ENCODE measurements around the gene ITPK1. TPM values are rescaled to one million over a fixed set of nuclear protein-coding genes. Genes with fewer than 3 reads are reported as not detected.

ITPK1 gene
- total and polyA plus RNA-seq, 12 donors = 47.1 to 152 (median 92.7) TPM

DNA sequence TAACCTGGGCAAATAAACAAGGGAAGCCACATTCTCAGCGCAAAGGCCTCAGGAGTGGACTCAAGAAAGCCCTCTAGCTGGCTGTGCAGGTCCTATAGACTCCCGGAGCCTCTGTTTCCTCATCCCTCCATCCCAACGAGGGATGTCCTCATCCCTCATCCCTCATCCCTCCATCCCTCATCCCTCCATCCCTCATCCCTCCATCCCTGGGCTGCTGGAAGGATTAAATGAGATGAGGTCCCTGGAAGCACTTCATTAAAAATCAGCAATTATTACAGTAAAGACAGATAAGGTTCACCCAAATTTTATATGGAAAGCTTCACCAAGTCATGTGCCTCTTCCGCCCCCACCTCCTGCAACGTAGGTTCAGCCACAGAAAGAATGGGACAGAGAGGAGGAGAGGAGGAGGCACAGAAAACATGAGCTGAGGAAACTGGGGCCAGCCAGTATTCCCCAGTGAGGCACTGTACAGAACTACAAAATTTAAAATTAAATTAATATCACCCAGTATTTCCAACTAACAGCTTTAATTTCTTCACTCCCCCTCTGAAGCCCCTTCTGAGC lies 4.8 kb downstream of the ITPK1 start:
- intact Hi-C loops (cut with DNase I) = loop anchor here in 8 of 10 donors (2.0 to 10.0 kb wide), 6 partner anchors 44 to 159 kb away; no protein-coding TSS in a partner anchor
- Histone ChIP-seq H3K27ac (no peak overlapping the region), H3K4me1 (peaks cover 16 to 72% (median 53%) of the 10 kb centered on the region in 9 donors), H3K4me3 (no peak overlapping the region), H3K27me3 (no peaks in the 10 kb centered on the region), H3K36me3 (peaks cover 0 to 6% (median 0%) of the 10 kb centered on the region in 9 donors), H3K9me3 (no peaks in the 10 kb centered on the region)
- WGBS, 2 donors = 79 to 85% methylated on average over 5 of the region's 5 CpGs
- TF ChIP-seq, protein P1, sequence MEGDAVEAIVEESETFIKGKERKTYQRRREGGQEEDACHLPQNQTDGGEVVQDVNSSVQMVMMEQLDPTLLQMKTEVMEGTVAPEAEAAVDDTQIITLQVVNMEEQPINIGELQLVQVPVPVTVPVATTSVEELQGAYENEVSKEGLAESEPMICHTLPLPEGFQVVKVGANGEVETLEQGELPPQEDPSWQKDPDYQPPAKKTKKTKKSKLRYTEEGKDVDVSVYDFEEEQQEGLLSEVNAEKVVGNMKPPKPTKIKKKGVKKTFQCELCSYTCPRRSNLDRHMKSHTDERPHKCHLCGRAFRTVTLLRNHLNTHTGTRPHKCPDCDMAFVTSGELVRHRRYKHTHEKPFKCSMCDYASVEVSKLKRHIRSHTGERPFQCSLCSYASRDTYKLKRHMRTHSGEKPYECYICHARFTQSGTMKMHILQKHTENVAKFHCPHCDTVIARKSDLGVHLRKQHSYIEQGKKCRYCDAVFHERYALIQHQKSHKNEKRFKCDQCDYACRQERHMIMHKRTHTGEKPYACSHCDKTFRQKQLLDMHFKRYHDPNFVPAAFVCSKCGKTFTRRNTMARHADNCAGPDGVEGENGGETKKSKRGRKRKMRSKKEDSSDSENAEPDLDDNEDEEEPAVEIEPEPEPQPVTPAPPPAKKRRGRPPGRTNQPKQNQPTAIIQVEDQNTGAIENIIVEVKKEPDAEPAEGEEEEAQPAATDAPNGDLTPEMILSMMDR (IDR thresholded peaks at IDR 0.05) = no peak
- DNase-seq (no peak), ATAC-seq (no peak)

DNA sequence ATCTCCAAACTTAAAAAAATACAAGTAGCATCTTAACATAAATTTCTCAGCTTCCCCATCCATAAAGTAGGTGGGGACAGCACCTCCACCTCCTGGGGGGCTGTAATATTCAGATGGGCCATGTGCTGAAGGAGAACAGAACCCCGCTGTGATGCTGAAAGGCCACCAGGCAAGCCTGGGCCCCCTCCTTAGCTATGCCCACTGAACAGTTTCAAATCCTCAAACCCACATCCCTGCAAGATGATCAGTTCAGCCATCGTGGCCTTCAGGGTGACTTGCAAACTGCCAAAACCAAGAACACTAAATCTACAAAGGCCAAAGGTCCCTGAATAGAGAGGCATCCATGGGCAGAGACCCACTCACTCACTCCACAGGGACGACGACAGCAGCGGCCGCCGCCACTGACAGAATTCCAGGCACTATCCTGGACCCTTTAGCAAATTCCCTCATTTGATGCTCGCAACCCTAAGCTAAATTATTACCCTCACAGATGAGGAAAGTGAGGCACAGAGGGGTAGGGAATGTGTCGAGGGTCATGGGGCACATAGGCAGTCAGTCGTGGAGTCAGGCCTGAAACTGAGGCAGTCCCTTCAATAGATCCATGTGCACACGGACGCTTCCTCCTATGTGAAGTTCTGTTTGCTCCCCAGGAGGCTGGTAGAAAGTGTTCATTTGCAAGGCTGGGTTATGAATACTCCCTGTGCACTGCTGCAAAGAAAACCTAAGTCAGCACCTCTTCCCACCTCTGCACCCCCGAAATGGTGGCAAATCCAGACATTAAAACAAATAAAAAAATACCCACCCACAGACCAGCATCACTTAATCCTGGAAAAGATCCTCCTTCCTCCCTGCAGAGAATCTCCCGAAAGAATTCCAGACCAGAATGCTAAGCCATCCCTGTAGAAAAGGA lies 5.9 kb downstream of the ITPK1 start:
- H3K27me3 ChIP-seq = no peaks in the 10 kb centered on the region
- ATAC-seq (no peak), DNase-seq (no peak)
- intact Hi-C loops (cut with DNase I) = loop anchor here in 8 of 10 donors (2.0 to 10.0 kb wide), 6 partner anchors 43 to 158 kb away; no protein-coding TSS in a partner anchor
- WGBS, 2 donors = 85 to 86% methylated on average over 14 of the region's 14 CpGs
- H3K27ac ChIP-seq = no peak overlapping the region
- H3K4me3 ChIP-seq = no peak overlapping the region
- peaks cover 16 to 83% (median 56%) of the 10 kb centered on the region in 9 donors for H3K4me1 ChIP-seq
- H3K36me3 ChIP-seq = peaks cover 0 to 6% (median 0%) of the 10 kb centered on the region in 9 donors
- no peaks in the 10 kb centered on the region for H3K9me3 ChIP-seq
- TF ChIP-seq, protein P1 (IDR thresholded peaks at IDR 0.05) = no peak

DNA sequence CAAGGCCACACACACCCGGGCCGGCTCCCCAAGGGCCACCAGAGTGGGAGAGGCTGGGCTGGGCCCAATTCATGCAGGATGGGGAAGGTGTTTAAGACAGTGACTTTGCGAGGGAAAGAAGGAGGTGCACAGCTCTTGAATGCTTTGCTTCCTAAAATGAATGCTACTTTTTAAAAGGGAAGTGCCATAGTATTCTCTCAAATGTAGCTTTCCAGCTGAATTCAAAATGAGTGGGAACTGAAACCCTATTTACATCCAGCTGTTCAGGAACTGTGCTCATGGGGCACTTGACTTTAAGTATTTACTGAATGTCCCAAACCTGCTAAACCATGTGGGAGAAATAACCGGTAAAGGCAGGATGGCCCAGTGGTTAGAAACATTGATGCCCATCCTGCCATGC lies 7.6 kb downstream of the ITPK1 start:
- H3K27ac ChIP-seq = peak overlapping the region in 3 of 10 donors; percentile 13 to 56 (median 21)
- H3K4me1 ChIP-seq = peaks cover 9 to 79% (median 47%) of the 10 kb centered on the region in 9 donors
- DNase-seq (no peak), ATAC-seq (no peak)
- H3K36me3 ChIP-seq = peaks cover 0 to 6% (median 0%) of the 10 kb centered on the region in 9 donors
- intact Hi-C loops (cut with DNase I) = no loop called here
- H3K4me3 ChIP-seq = no peak overlapping the region
- H3K27me3 ChIP-seq = no peaks in the 10 kb centered on the region
- WGBS, 2 donors = 80 to 83% methylated on average over 4 of the region's 4 CpGs
- TF ChIP-seq, protein P1 (IDR thresholded peaks at IDR 0.05) = no peak
- no peaks in the 10 kb centered on the region for H3K9me3 ChIP-seq

DNA sequence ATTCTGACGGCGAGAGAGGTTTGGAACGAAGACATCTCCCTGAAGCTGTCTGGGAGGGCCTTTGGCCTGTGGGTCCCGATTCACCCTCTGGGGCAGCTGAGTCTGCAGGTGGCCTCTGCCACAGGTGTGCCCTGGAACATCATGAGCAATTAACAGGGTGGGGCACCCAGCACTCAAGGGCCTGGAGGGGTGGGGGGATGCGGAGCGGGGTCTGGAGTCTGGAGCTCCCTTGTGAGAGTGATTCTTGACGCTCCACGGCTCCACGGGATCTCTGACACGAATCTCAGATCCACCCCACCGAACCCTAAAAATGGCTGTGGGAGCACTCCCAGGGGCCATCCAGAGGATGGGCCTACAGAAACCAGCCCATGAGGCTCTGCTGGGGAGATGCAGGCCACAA lies 8.3 kb downstream of the ITPK1 start:
- Histone ChIP-seq H3K4me1 (peaks cover 7 to 74% (median 43%) of the 10 kb centered on the region in 9 donors), H3K9me3 (no peaks in the 10 kb centered on the region), H3K27me3 (no peaks in the 10 kb centered on the region), H3K4me3 (no peak overlapping the region), H3K27ac (peak overlapping the region in 3 of 10 donors; percentile 13 to 56 (median 21)), H3K36me3 (peaks cover 0 to 6% (median 0%) of the 10 kb centered on the region in 9 donors)
- DNase-seq (no peak), ATAC-seq (no peak)
- intact Hi-C loops (cut with DNase I) = no loop called here
- TF ChIP-seq, protein P1 (IDR thresholded peaks at IDR 0.05) = no peak
- 91 to 94% methylated on average over 9 to 11 of the region's 11 CpGs for WGBS, 2 donors

All from heart right ventricle (tissue), 16 donors.